IPS DF 6.9 (cell line): ENCODE measurements around the gene CNTNAP2.

Experiments used
- DNase-seq: peaks from one replicate; pipeline ENCODE4 v3.0.0-alpha.2; 2013; ENCODE audit warnings: low read depth, low spot score
- H3K27ac ChIP-seq: one replicate; pipeline ENCODE4 v1.5.1; 2013; ENCODE audit warnings: low read length, control low read depth
- H3K27me3 ChIP-seq: 2 replicates; pipeline ENCODE4 v1.6.1; 2013; ENCODE audit warnings: mild to moderate bottlenecking, low read length; ENCODE audit not compliant: control insufficient read depth, insufficient read depth
- H3K36me3 ChIP-seq: 2 replicates; pipeline ENCODE4 v1.6.1; 2013; ENCODE audit warnings: low read length; ENCODE audit not compliant: control insufficient read depth, insufficient read depth
- H3K4me1 ChIP-seq: 2 replicates; pipeline ENCODE4 v1.6.1; 2013; ENCODE audit warnings: low read length; ENCODE audit not compliant: control insufficient read depth, insufficient read depth
- H3K4me3 ChIP-seq: 2 replicates; pipeline ENCODE4 v1.5.1; 2013; ENCODE audit warnings: mild to moderate bottlenecking, low read length
- H3K9me3 ChIP-seq: 2 replicates; pipeline ENCODE4 v1.6.1; 2013; ENCODE audit warnings: low read length, inconsistent platforms; ENCODE audit not compliant: control insufficient read depth, insufficient read depth
- WGBS: extraction: QIAGEN DNeasy Blood & Tissue Kit; methylation state at CpG from one replicate; pipeline ENCODE4 v1.1.7; 2013; ENCODE audit warnings: mixed read lengths, missing lambda C conversion rate; ENCODE audit not compliant: insufficient read length, insufficient coverage; 5-methylcytosine and 5-hydroxymethylcytosine counted together

CNTNAP2 gene

GRCh38 chr7:146455091-146455655 lies 338.6 kb downstream of the CNTNAP2 start:
- no peak overlapping the region for H3K27ac ChIP-seq
- no peaks in the 10 kb centered on the region for H3K27me3 ChIP-seq
- DNase-seq = no peak
- no peaks in the 10 kb centered on the region for H3K36me3 ChIP-seq
- no peaks in the 10 kb centered on the region for H3K4me1 ChIP-seq
- no peak overlapping the region for H3K4me3 ChIP-seq
- no peaks in the 10 kb centered on the region for H3K9me3 ChIP-seq
- no CpG with 5 or more reads among the region's 2 CpGs for WGBS

GRCh38 chr7:146479040-146479439 lies 362.4 kb downstream of the CNTNAP2 start:
- H3K4me1 ChIP-seq = no peaks in the 10 kb centered on the region
- H3K27me3 ChIP-seq = no peaks in the 10 kb centered on the region
- H3K27ac ChIP-seq = no peak overlapping the region
- no peaks in the 10 kb centered on the region for H3K9me3 ChIP-seq
- DNase-seq = no peak
- H3K4me3 ChIP-seq = no peak overlapping the region
- no CpG with 5 or more reads among the region's 2 CpGs for WGBS
- H3K36me3 ChIP-seq = no peaks in the 10 kb centered on the region

GRCh38 chr7:146486519-146486918 lies 369.9 kb downstream of the CNTNAP2 start:
- no CpG with 5 or more reads among the region's 3 CpGs for WGBS
- no peaks in the 10 kb centered on the region for H3K9me3 ChIP-seq
- H3K36me3 ChIP-seq = no peaks in the 10 kb centered on the region
- no peaks in the 10 kb centered on the region for H3K27me3 ChIP-seq
- no peaks in the 10 kb centered on the region for H3K4me1 ChIP-seq
- no peak for DNase-seq
- H3K4me3 ChIP-seq = no peak overlapping the region
- H3K27ac ChIP-seq = no peak overlapping the region

GRCh38 chr7:146492017-146492416 lies 375.4 kb downstream of the CNTNAP2 start:
- Histone ChIP-seq H3K27me3 (no peaks in the 10 kb centered on the region), H3K36me3 (no peaks in the 10 kb centered on the region), H3K9me3 (no peaks in the 10 kb centered on the region), H3K27ac (no peak overlapping the region), H3K4me1 (no peaks in the 10 kb centered on the region), H3K4me3 (no peak overlapping the region)
- WGBS = no CpG with 5 or more reads among the region's 4 CpGs
- no peak for DNase-seq

GRCh38 chr7:146494952-146495596 lies 378.5 kb downstream of the CNTNAP2 start:
- H3K36me3 ChIP-seq = no peaks in the 10 kb centered on the region
- no peak overlapping the region for H3K4me3 ChIP-seq
- no peaks in the 10 kb centered on the region for H3K9me3 ChIP-seq
- no peaks in the 10 kb centered on the region for H3K4me1 ChIP-seq
- DNase-seq = no peak
- 100% methylated on average over 1 of the region's 6 CpGs for WGBS
- H3K27me3 ChIP-seq = no peaks in the 10 kb centered on the region
- H3K27ac ChIP-seq = no peak overlapping the region

GRCh38 chr7:146496657-146497056 lies 380.1 kb downstream of the CNTNAP2 start:
- Histone ChIP-seq H3K4me1 (no peaks in the 10 kb centered on the region), H3K9me3 (no peaks in the 10 kb centered on the region), H3K27me3 (no peaks in the 10 kb centered on the region), H3K36me3 (no peaks in the 10 kb centered on the region), H3K27ac (no peak overlapping the region), H3K4me3 (no peak overlapping the region)
- WGBS = no CpG with 5 or more reads among the region's 2 CpGs
- DNase-seq = no peak

- DNase-seq = no peak
- no peak overlapping the region for H3K27ac ChIP-seq
- no peaks in the 10 kb centered on the region for H3K4me1 ChIP-seq
- no CpG with 5 or more reads among the region's 2 CpGs for WGBS
- no peaks in the 10 kb centered on the region for H3K36me3 ChIP-seq
- H3K27me3 ChIP-seq = no peaks in the 10 kb centered on the region
- no peak overlapping the region for H3K4me3 ChIP-seq
- H3K9me3 ChIP-seq = no peaks in the 10 kb centered on the region
Observed at GRCh38 chr7:146499970-146500369, 383.4 kb downstream of the CNTNAP2 start.

- Histone ChIP-seq H3K36me3 (no peaks in the 10 kb centered on the region), H3K27ac (no peak overlapping the region), H3K9me3 (no peaks in the 10 kb centered on the region; the same call in 1 of the 2 replicates), H3K27me3 (no peaks in the 10 kb centered on the region), H3K4me3 (no peak overlapping the region), H3K4me1 (no peaks in the 10 kb centered on the region)
- DNase-seq = no peak
- WGBS = no CpG with 5 or more reads among the region's 5 CpGs
Observed at GRCh38 chr7:146503844-146504243, 387.2 kb downstream of the CNTNAP2 start.

- H3K4me3 ChIP-seq = no peak overlapping the region
- no peaks in the 10 kb centered on the region for H3K4me1 ChIP-seq
- no peaks in the 10 kb centered on the region for H3K27me3 ChIP-seq
- no peak overlapping the region for H3K27ac ChIP-seq
- H3K36me3 ChIP-seq = no peaks in the 10 kb centered on the region
- H3K9me3 ChIP-seq = peaks cover 2% of the 10 kb centered on the region
- DNase-seq = no peak
- WGBS = no CpG with 5 or more reads among the region's 1 CpG
Observed at GRCh38 chr7:146510088-146510680, 393.6 kb downstream of the CNTNAP2 start.

- H3K4me1 ChIP-seq = no peaks in the 10 kb centered on the region
- no CpG with 5 or more reads among the region's 1 CpG for WGBS
- no peak overlapping the region for H3K27ac ChIP-seq
- H3K27me3 ChIP-seq = no peaks in the 10 kb centered on the region
- no peaks in the 10 kb centered on the region for H3K36me3 ChIP-seq
- DNase-seq = no peak
- H3K9me3 ChIP-seq = peaks cover 2% of the 10 kb centered on the region
- H3K4me3 ChIP-seq = no peak overlapping the region
Observed at GRCh38 chr7:146514304-146514703, 397.7 kb downstream of the CNTNAP2 start.

GRCh38 chr7:146528581-146528980 lies 412.0 kb downstream of the CNTNAP2 start:
- H3K4me3 ChIP-seq = no peak overlapping the region
- no peaks in the 10 kb centered on the region for H3K27me3 ChIP-seq
- DNase-seq = no peak
- no peak overlapping the region for H3K27ac ChIP-seq
- H3K36me3 ChIP-seq = no peaks in the 10 kb centered on the region
- no peaks in the 10 kb centered on the region for H3K9me3 ChIP-seq
- no peaks in the 10 kb centered on the region for H3K4me1 ChIP-seq
- no CpG with 5 or more reads among the region's 2 CpGs for WGBS
